ENCODE data around the gene PRAMEF10.
"Not testable (repeated sequence)": the region's sequence is repeated elsewhere in the genome, so short reads cannot be mapped to it uniquely, and the experiment has no call there.

The PRAMEF10 gene

GRCh38 chr1:12898170-12898569, at the start of gene PRAMEF10:
Gene PRAMEF10, minus strand, starts transcription at chr1:12898270. Its CDS starts 2,423 bp downstream, at chr1:12895847.
- not testable (repeated sequence) for DNase-seq

GRCh38 chr1:12947480-12947879, 49.4 kb upstream of the PRAMEF10 start, which contains the start of gene PRAMEF6:
Gene PRAMEF6, minus strand, starts transcription at chr1:12947580. Its CDS starts 5,062 bp downstream, at chr1:12942518.
- DNase-seq: not testable (repeated sequence)

- not testable (repeated sequence) for DNase-seq
These were observed 26.3 kb upstream of the PRAMEF10 start for GRCh38 chr1:12924368-12924767.

- DNase-seq: not testable (repeated sequence)
These were observed 23.7 kb upstream of the PRAMEF10 start for GRCh38 chr1:12921749-12922148.

- DNase-seq: not testable (repeated sequence)
These were observed 18.2 kb upstream of the PRAMEF10 start, which contains the start of gene PRAMEF7 for GRCh38 chr1:12916310-12916709. Gene PRAMEF7, plus strand, starts transcription at chr1:12916610. Its CDS starts 1,083 bp downstream, at chr1:12917693.

GRCh38 chr1:12903793-12904572, 5.9 kb upstream of the PRAMEF10 start:
- DNase-seq: not testable (repeated sequence)

- DNase-seq: not testable (repeated sequence)
These were observed 1.1 kb upstream of the PRAMEF10 start for GRCh38 chr1:12899186-12899585.

- not testable (repeated sequence) for DNase-seq
These were observed 12.0 kb downstream of the PRAMEF10 start, which contains the start of gene PRAMEF4 for GRCh38 chr1:12886101-12886500. Gene PRAMEF4, minus strand, starts transcription at chr1:12886201. Its CDS starts 2,807 bp downstream, at chr1:12883394.

GRCh38 chr1:12878453-12878852, 19.6 kb downstream of the PRAMEF10 start:
- DNase-seq: not testable (repeated sequence)

GRCh38 chr1:12863131-12863880, 34.8 kb downstream of the PRAMEF10 start:
- DNase-seq: not testable (repeated sequence)

GRCh38 chr1:12856786-12857185, 41.3 kb downstream of the PRAMEF10 start, which contains the start of gene PRAMEF2:
Gene PRAMEF2, plus strand, starts transcription at chr1:12857086. Its CDS starts 1,924 bp downstream, at chr1:12859010.
- DNase-seq: not testable (repeated sequence)

- DNase-seq: no peak
These were observed 46.3 kb downstream of the PRAMEF10 start for GRCh38 chr1:12851779-12852178.

GRCh38 chr1:12848620-12849019, 49.5 kb downstream of the PRAMEF10 start, which contains the start of gene HNRNPCL1:
Gene HNRNPCL1, minus strand, starts transcription at chr1:12848720. Its CDS starts 431 bp downstream, at chr1:12848289.
- not testable (repeated sequence) for DNase-seq

All from activated CD4-positive, alpha-beta T cell treated with anti-CD3 and anti-CD28 coated beads, Interleukin-2, amount 50 U/mL, for 4 hours (primary cell).